ENCODE data around the gene SLC5A9. TPM values are rescaled to one million over a fixed set of nuclear protein-coding genes. Genes with fewer than 3 reads are reported as not detected.

Gene SLC5A9
- total and polyA plus RNA-seq, 2 donors (not counting 1 experiment from before 2014, with no cell fraction given) = 0.07 TPM; not detected in 1

DNA sequence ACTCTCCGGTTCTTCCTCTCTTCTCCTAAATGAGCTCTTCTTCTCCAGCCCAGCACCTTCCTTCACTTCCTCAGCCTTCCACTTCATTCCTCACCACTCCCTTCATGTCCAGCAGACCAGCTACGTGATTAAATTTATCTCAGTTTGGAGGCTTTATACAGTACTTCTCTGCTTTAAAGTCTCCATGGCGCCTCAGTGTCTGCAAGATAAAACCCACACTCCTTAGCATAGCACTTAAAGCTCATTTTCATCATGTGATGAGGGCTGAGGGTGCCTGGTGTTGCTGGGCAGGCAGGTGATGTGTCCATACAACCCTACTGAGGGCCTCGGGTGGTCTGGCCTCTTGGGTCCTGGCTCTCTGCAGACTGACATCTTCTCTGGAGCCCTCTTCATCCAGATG lies 7.7 kb downstream of the SLC5A9 start:
- Histone ChIP-seq H3K79me2 (ENCODE audit: control insufficient read depth, insufficient read depth, low read length) (no peaks in the 10 kb centered on the region), H4K20me1 (ENCODE audit: control insufficient read depth, insufficient read depth, low read length, poor library complexity, severe bottlenecking) (no peaks in the 10 kb centered on the region), H3K27ac (ENCODE audit: low read length in 2 of 2) (no peak overlapping the region), H3K4me1 (ENCODE audit: control insufficient read depth in 2 of 2, insufficient read depth in 2 of 2, low read length in 2 of 2) (peaks cover 17 to 20% of the 10 kb centered on the region in 2 donors), H3K9me3 (ENCODE audit: control extremely low read depth in 1 of 3, control insufficient read depth in 2 of 3, insufficient read depth in 1 of 3, low read length in 2 of 3) (no peaks in the 10 kb centered on the region), H3K36me3 (replicated peaks in 1 of 2; ENCODE audit: control extremely low read depth in 1 of 2, control insufficient read depth in 1 of 2, extremely low read depth in 1 of 2, insufficient read depth in 2 of 2, low read length in 1 of 2) (no peaks in the 10 kb centered on the region), H3K4me3 (ENCODE audit: control extremely low read depth in 1 of 5, extremely low read depth in 1 of 5, insufficient read depth in 1 of 5, low read depth in 2 of 5, low read length in 4 of 5) (no peak overlapping the region), H3K9ac (ENCODE audit: low read length) (no peak overlapping the region), H3K27me3 (replicated peaks in 1 of 4; ENCODE audit: control extremely low read depth in 1 of 4, control insufficient read depth in 3 of 4, insufficient read depth in 4 of 4, low read length in 3 of 4) (no peaks in the 10 kb centered on the region), H2AFZ (ENCODE audit: insufficient read depth, low read depth, low read length, poor library complexity, severe bottlenecking) (no peak overlapping the region), H3K4me2 (replicated peaks; ENCODE audit: low read depth, low read length, poor library complexity, severe bottlenecking) (no peak overlapping the region)
- TF ChIP-seq EZH2 (IDR thresholded peaks at IDR 0.05; ENCODE audit: borderline replicate concordance, insufficient read depth, low read depth, low read length, poor library complexity, severe bottlenecking) = no peak
- TF ChIP-seq, protein P1, sequence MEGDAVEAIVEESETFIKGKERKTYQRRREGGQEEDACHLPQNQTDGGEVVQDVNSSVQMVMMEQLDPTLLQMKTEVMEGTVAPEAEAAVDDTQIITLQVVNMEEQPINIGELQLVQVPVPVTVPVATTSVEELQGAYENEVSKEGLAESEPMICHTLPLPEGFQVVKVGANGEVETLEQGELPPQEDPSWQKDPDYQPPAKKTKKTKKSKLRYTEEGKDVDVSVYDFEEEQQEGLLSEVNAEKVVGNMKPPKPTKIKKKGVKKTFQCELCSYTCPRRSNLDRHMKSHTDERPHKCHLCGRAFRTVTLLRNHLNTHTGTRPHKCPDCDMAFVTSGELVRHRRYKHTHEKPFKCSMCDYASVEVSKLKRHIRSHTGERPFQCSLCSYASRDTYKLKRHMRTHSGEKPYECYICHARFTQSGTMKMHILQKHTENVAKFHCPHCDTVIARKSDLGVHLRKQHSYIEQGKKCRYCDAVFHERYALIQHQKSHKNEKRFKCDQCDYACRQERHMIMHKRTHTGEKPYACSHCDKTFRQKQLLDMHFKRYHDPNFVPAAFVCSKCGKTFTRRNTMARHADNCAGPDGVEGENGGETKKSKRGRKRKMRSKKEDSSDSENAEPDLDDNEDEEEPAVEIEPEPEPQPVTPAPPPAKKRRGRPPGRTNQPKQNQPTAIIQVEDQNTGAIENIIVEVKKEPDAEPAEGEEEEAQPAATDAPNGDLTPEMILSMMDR (IDR thresholded peaks at IDR 0.05) = no peak
- whole genome bisulfite sequencing (ENCODE audit: insufficient coverage) = 90% methylated on average over 3 of the region's 4 CpGs
- ChIA-PET POLR2A (no interaction called here), CTCF (no interaction called here)
- intact Hi-C loops (cut with micrococcal nuclease) = no loop called here
- H3K9me3 Mint-ChIP-seq (ENCODE audit: insufficient read depth) = no peaks in the 10 kb centered on the region
- ATAC-seq (ENCODE audit: low read depth) (no peak), DNase-seq (no peak)
- peaks cover 8% of the 10 kb centered on the region for H3K4me1 Mint-ChIP-seq
- H3K4me3 Mint-ChIP-seq = no peak overlapping the region
- no peaks in the 10 kb centered on the region for H3K27me3 Mint-ChIP-seq
- H3K27ac Mint-ChIP-seq = no peak overlapping the region

DNA sequence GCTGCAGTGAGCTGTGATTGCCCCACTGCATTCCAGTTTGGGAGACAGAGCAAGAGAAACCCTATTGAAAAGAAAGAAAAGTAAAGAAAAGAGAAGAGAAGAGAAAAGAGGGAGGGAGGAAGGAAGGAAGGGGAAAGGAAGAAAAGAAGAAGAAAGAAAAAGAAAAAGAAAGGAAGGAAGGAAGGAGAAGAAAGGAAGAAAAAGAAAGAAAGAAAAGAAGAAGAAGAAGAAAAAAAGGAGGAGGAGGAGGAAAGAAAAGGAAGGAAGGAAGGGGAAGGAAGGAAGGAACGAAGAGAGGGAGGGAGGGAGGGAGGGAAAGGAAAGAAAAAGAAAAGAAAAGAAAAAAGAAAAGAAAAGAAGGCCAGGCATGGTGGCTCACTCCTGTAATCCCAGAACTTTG lies 10.2 kb downstream of the SLC5A9 start:
- whole genome bisulfite sequencing (ENCODE audit: insufficient coverage) = 100% methylated on average over 1 of the region's 1 CpG
- H3K4me3 Mint-ChIP-seq = no peak overlapping the region
- POLR2A ChIA-PET = no interaction called here

More for the DNA sequence above, 10.2 kb downstream of the SLC5A9 start:
- H3K36me3 ChIP-seq (replicated peaks in 1 of 2; ENCODE audit: control extremely low read depth in 1 of 2, control insufficient read depth in 1 of 2, extremely low read depth in 1 of 2, insufficient read depth in 2 of 2, low read length in 1 of 2) = no peaks in the 10 kb centered on the region
- H3K4me3 ChIP-seq (ENCODE audit: control extremely low read depth in 1 of 5, extremely low read depth in 1 of 5, insufficient read depth in 1 of 5, low read depth in 2 of 5, low read length in 4 of 5) = no peak overlapping the region
- no peak for DNase-seq
- no peak for ATAC-seq (ENCODE audit: low read depth)
- H3K27ac ChIP-seq (ENCODE audit: low read length in 2 of 2) = no peak overlapping the region
- H3K9ac ChIP-seq (ENCODE audit: low read length) = no peak overlapping the region
- intact Hi-C loops (cut with micrococcal nuclease) = no loop called here
- H4K20me1 ChIP-seq (ENCODE audit: control insufficient read depth, insufficient read depth, low read length, poor library complexity, severe bottlenecking) = no peaks in the 10 kb centered on the region
- TF ChIP-seq, protein P1 (IDR thresholded peaks at IDR 0.05) = no peak
- TF ChIP-seq EZH2 (IDR thresholded peaks at IDR 0.05; ENCODE audit: borderline replicate concordance, insufficient read depth, low read depth, low read length, poor library complexity, severe bottlenecking) = no peak
- H3K27me3 ChIP-seq (replicated peaks in 1 of 4; ENCODE audit: control extremely low read depth in 1 of 4, control insufficient read depth in 3 of 4, insufficient read depth in 4 of 4, low read length in 3 of 4) = no peaks in the 10 kb centered on the region
- H3K9me3 ChIP-seq (ENCODE audit: control extremely low read depth in 1 of 3, control insufficient read depth in 2 of 3, insufficient read depth in 1 of 3, low read length in 2 of 3) = no peaks in the 10 kb centered on the region
- CTCF ChIA-PET = no interaction called here
- Mint-ChIP-seq H3K9me3 (ENCODE audit: insufficient read depth) (no peaks in the 10 kb centered on the region), H3K4me1 (peaks cover 8% of the 10 kb centered on the region), H3K27ac (no peak overlapping the region), H3K27me3 (no peaks in the 10 kb centered on the region)
- H2AFZ ChIP-seq (ENCODE audit: insufficient read depth, low read depth, low read length, poor library complexity, severe bottlenecking) = no peak overlapping the region
- H3K4me2 ChIP-seq (replicated peaks; ENCODE audit: low read depth, low read length, poor library complexity, severe bottlenecking) = no peak overlapping the region
- H3K79me2 ChIP-seq (ENCODE audit: control insufficient read depth, insufficient read depth, low read length) = no peaks in the 10 kb centered on the region
- H3K4me1 ChIP-seq (ENCODE audit: control insufficient read depth in 2 of 2, insufficient read depth in 2 of 2, low read length in 2 of 2) = peaks cover 9% of the 10 kb centered on the region in 2 donors

Measured in B cell (primary cell).